CD4-positive, alpha-beta T cell treated with Interleukin-6 for 4 hours (primary cell): ENCODE data around the gene IMPG1.

Experiments
- DNase-seq: peaks from one replicate; pipeline ENCODE4 v3.0.0-alpha.2; 2020; ENCODE audit warnings: mixed read lengths

Gene IMPG1

GRCh38 chr6:75884822-75885221, 187.6 kb downstream of the IMPG1 start:
- DNase-seq, result no peak

- DNase-seq, result no peak
These were observed 189.7 kb downstream of the IMPG1 start for GRCh38 chr6:75882734-75883133.

GRCh38 chr6:75880305-75880704, 192.2 kb downstream of the IMPG1 start:
- no peak for DNase-seq

- DNase-seq, result no peak
These were observed 196.3 kb downstream of the IMPG1 start for GRCh38 chr6:75876152-75876551.

GRCh38 chr6:75874224-75874623, 198.2 kb downstream of the IMPG1 start:
- no peak for DNase-seq
